Measurements from ENCODE around the gene ZNF606.

ZNF606 gene

GRCh38 chr19:58002384-58003173 lies at the start of gene ZNF606:
ZNF606 (minus strand) TSS chr19:58002820; CDS start chr19:58001319, 1,501 bp downstream.
- DNase-seq (ENCODE audit: low read depth), result peak; percentile 40

GRCh38 chr19:58052256-58052655 lies 49.6 kb upstream of the ZNF606 start:
- DNase-seq (ENCODE audit: low read depth), result no peak

GRCh38 chr19:58047672-58048071 lies 45.1 kb upstream of the ZNF606 start:
- no peak for DNase-seq (ENCODE audit: low read depth)

DNA sequence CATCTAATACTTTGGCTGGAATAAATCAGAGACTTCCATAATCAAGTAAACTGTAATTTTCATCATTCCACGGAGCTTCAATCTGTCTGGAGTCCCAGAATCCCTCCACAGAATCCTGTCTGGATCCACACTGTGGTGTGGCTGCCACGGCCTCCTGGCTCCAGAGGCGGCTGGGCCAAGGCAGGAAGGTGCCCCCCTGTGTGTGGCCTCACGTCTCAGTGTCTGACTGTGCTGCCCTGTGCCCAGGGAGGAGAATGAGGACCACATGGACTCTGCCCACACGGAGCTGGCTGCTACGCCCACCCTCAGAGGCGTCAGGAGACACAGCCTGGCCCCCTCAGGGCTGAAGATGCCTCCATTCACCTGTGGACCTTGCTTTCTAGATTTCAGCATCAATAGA lies 44.2 kb upstream of the ZNF606 start:
- no peak for DNase-seq (ENCODE audit: low read depth)

GRCh38 chr19:58045411-58046050 lies 42.9 kb upstream of the ZNF606 start:
- no peak for DNase-seq (ENCODE audit: low read depth)

DNA sequence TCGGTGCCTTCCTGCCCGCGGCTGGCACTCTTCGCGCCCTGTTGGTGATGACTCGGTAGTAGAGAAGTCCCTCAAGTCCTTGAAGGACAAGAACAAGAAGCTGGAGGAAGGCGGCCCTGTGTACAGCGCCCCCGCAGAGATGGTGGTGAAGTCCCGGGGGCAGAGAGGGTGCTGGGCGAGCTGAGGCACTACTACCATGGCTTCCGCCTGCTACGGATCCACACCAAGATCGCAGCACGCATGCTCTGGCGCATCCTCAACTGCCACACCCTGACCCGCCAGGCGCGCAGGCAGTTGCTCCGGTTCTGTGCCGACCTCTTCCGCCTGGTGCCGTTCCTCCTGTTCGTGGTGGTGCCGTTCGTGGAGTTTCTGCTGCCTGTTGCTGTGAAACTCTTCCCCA lies 42.3 kb upstream of the ZNF606 start:
- DNase-seq (ENCODE audit: low read depth), result no peak

- no peak for DNase-seq (ENCODE audit: low read depth)
Observed at GRCh38 chr19:58044391-58044790, 41.8 kb upstream of the ZNF606 start.

GRCh38 chr19:58042495-58043340 lies 40.1 kb upstream of the ZNF606 start:
- DNase-seq (ENCODE audit: low read depth), result no peak

DNA sequence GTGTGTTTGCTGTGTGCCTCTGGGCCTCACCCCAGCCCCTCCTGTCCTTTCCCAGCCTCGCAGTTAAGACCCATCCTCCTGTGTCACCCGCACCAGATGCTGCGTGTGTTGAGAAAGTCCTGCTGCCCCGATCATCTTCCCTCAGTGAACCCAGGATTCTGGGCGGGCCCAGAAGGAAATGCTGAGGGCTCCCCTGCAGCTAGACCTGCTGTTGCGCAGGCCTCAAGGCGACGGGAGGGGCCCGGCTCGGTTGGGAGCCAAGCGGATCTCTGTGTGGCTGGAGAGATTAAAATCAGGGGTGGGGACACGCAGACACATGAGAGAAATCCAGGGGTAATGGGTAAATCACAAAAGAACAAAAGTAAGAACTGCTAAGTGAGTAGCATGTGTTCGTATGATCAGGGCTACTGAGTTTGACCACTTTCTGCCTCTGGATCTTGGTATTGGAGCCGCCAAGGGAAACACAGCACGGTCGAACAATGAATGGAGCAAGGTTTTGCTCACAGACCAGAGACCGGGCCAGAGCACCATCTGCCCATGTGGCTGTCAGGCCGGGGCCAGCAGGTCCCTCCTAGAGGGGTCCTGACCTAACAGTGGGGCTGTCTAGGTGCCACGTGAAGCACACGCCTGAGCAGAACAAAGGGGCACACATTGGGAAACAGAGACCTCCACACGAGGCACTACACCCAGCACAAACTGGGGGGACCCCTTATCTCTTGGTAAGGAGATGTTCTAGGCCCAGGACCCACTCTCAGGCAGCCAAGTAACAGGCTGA lies 38.3 kb upstream of the ZNF606 start:
- DNase-seq (ENCODE audit: low read depth), result no peak

DNA sequence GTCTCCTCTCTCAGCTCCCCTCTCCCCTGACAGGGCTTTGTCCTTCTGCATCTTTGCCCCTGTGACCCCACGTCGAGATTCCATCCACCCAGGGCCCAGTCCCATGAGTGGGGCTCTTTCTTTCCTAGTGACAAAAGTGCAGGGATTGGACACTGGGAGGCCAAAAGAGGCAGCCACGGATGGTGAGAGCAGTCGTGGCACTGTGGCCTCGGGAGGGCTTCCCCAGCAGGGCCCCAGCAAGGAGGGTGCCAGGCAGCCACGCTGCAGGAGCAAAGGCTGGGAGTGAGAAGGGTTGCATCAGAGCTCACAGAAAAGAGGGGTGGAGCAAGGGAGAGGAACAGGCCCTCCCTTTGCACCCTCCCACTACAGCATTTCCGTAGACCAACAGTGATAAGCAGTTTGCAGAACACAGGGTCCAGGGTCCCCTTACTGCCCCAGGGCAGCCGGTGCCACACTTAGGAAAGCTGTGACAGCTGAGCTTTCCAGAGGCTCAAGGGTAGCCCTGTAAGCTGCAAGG lies 36.1 kb upstream of the ZNF606 start:
- no peak for DNase-seq (ENCODE audit: low read depth)

GRCh38 chr19:58037927-58038687 lies 35.5 kb upstream of the ZNF606 start:
- DNase-seq (ENCODE audit: low read depth), result no peak

- no peak for DNase-seq (ENCODE audit: low read depth)
Observed at GRCh38 chr19:58035863-58036262, 33.2 kb upstream of the ZNF606 start.

DNA sequence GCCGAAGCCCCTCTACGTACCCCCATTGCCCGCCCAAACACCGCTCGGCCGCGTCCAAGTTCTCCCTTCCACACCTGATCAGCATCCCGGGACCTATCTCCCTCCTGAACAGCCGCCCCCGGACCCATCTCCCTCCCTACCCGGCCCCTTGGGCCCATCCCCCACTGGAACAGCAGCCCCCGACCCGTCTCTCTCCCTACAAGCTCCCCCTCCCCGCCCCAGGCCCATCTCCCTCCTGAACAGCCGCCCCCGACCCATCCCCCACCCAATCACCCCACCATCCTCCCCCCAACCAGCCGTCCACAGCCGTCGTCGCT lies 31.8 kb upstream of the ZNF606 start:
- no peak for DNase-seq (ENCODE audit: low read depth)

- peak; percentile 20 for DNase-seq (ENCODE audit: low read depth)
Observed at GRCh38 chr19:58033741-58034476, 31.3 kb upstream of the ZNF606 start, which contains the start of gene ZSCAN1. ZSCAN1 (plus strand) TSS chr19:58034025; CDS start chr19:58037837, 3,812 bp downstream.

GRCh38 chr19:58024661-58025060 lies 22.0 kb upstream of the ZNF606 start:
- no peak for DNase-seq (ENCODE audit: low read depth)

- no peak for DNase-seq (ENCODE audit: low read depth)
Observed at GRCh38 chr19:58022283-58022660, 19.7 kb upstream of the ZNF606 start.

GRCh38 chr19:58021541-58022282 lies 19.1 kb upstream of the ZNF606 start:
- DNase-seq (ENCODE audit: low read depth), result no peak

DNA sequence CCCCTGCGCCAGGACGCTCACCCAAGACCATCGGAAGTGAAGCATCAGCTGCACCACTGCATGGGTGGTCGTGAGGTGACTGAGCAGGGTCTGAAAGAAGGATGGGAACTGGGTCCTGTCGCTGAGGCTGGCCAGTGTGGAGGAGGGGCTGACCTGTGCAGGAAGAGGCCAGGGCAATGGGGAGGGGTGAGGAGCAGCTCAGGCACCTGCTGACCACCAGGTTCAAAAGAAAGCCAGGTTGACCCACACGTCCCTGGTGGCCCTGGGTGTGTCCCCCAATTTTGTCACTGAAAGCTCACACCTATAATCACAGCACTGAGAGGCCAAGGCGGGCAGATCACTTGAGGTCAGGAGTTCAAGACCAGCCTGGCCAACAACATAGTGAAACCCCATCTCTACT lies 17.5 kb upstream of the ZNF606 start:
- no peak for DNase-seq (ENCODE audit: low read depth)

DNA sequence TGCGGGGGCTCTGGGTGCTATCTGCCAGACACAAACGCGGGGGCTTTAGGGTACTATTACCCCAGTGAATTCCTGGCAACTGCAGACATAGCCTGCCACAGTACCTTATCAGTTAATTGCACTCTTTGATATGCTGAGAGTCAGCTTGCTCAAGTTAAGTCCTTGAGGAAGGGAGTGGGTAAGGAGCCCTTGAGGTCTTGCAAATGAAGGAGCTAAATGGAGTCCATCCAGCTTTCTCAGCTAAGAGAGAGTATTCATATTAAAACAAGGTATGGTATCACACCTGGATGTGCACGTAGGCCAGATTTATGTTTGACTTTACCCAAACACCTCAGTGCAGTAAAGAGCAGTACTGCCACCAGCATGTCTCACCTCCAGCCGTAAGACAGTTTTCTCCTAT lies 11.5 kb upstream of the ZNF606 start:
- no peak for DNase-seq (ENCODE audit: low read depth)

- DNase-seq (ENCODE audit: low read depth), result no peak
Observed at GRCh38 chr19:58010507-58010906, 7.9 kb upstream of the ZNF606 start.

All from non-pigmented ciliary epithelial cell (primary cell).